ENCODE data around the gene ISOC2.

GRCh38 chr19:55459950-55460657 lies 1.3 kb downstream of the ISOC2 start:
- TF ChIP-seq POLR2AphosphoS5 (IDR thresholded peaks at IDR 0.05) = no peak
- no peak for TF ChIP-seq CTCF (IDR thresholded peaks at IDR 0.05)
- TF ChIP-seq POLR2A (IDR thresholded peaks at IDR 0.05) = no peak

All from suprapubic skin (tissue), 4 donors.